K562 (cell line): ENCODE data around the gene THEM5.

Experiments
- ATF4 ChIP-seq: fragments of 450-650 bp; formaldehyde crosslinking; IDR thresholded peaks from 2 replicates; pipeline ENCODE4 v1.4.0; 2022; ENCODE audit warnings: mild to moderate bottlenecking, moderate library complexity
- FOXP4 ChIP-seq: sonication (generic); formaldehyde crosslinking; IDR thresholded peaks from 2 replicates; pipeline ENCODE4 v1.8.0; 2022; ENCODE audit warnings: mild to moderate bottlenecking, missing genetic modification reagents, borderline replicate concordance
- IRF9 ChIP-seq: fragments of 450-650 bp; IDR thresholded peaks from 2 replicates; pipeline ENCODE4 v1.6.1; 2016; ENCODE audit warnings: missing biosample characterization, missing genetic modification characterization
- KLF13 ChIP-seq: fragments of 450-650 bp; IDR thresholded peaks from 2 replicates; pipeline ENCODE4 v1.6.1; 2016; ENCODE audit warnings: missing genetic modification characterization, low read depth, mild to moderate bottlenecking, missing compliant biosample characterization, moderate library complexity, borderline replicate concordance
- NBN ChIP-seq: fragments of 450-650 bp; IDR thresholded peaks from 2 replicates; pipeline ENCODE4 v1.6.1; 2016; ENCODE audit warnings: low read depth, mild to moderate bottlenecking
- RAD21 ChIP-seq, 2 experiments: fragments of 250-450 bp in 1 of 2; fragments of 450-650 bp in 1 of 2; sonication (Bioruptor Pico) in 1 of 2; formaldehyde crosslinking in 1 of 2; IDR thresholded peaks in 1 of 2; conservative IDR thresholded peaks in 1 of 2; 2 replicates each; pipeline versions ENCODE4 v1.4.0 to v1.8.0; 2020 to 2022; ENCODE audit warnings: mild to moderate bottlenecking in 2 of 2, moderate library complexity in 1 of 2
- RBM14 ChIP-seq: fragments of 200-400 bp; formaldehyde crosslinking; IDR thresholded peaks from 2 replicates; pipeline ENCODE4 v1.6.1; 2018; ENCODE audit warnings: low read depth, mild to moderate bottlenecking, low read length, moderate library complexity, borderline replicate concordance; ENCODE audit not compliant: insufficient read depth
- TF ChIP-seq, protein P1 (sequence below), 3 experiments: IDR thresholded peaks in 2 of 3; conservative IDR thresholded peaks in 1 of 3; 2 replicates each; pipeline ENCODE4 v1.5.1; 2011 to 2012; ENCODE audit warnings: low read length in 3 of 3, mild to moderate bottlenecking in 3 of 3, control low read depth in 2 of 3, improper control_type of control experiment in 1 of 3, inconsistent platforms in 1 of 3, low read depth in 1 of 3, mixed read lengths in 1 of 3, moderate library complexity in 1 of 3; ENCODE audit not compliant: insufficient read depth in 2 of 3

- no peak for TF ChIP-seq ATF4
- no peak for TF ChIP-seq RBM14
- TF ChIP-seq IRF9 (tag), result no peak
- no peak for TF ChIP-seq FOXP4
- TF ChIP-seq, protein P1, sequence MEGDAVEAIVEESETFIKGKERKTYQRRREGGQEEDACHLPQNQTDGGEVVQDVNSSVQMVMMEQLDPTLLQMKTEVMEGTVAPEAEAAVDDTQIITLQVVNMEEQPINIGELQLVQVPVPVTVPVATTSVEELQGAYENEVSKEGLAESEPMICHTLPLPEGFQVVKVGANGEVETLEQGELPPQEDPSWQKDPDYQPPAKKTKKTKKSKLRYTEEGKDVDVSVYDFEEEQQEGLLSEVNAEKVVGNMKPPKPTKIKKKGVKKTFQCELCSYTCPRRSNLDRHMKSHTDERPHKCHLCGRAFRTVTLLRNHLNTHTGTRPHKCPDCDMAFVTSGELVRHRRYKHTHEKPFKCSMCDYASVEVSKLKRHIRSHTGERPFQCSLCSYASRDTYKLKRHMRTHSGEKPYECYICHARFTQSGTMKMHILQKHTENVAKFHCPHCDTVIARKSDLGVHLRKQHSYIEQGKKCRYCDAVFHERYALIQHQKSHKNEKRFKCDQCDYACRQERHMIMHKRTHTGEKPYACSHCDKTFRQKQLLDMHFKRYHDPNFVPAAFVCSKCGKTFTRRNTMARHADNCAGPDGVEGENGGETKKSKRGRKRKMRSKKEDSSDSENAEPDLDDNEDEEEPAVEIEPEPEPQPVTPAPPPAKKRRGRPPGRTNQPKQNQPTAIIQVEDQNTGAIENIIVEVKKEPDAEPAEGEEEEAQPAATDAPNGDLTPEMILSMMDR (IDR thresholded peaks at IDR 0.05 in 2 of 3, conservative IDR thresholded peaks at IDR 0.05 in 1 of 3; ENCODE audit: insufficient read depth in 2 of 3, low read depth in 1 of 3, low read length in 3 of 3), result no peak
- TF ChIP-seq RAD21 (CRISPR knock-in tag; conservative IDR thresholded peaks at IDR 0.05 in 1 of 2, IDR thresholded peaks at IDR 0.05 in 1 of 2), result no peak
- no peak for TF ChIP-seq KLF13 (tag)
- no peak for TF ChIP-seq NBN
Measured at GRCh38 chr1:151859891-151860293, 6.4 kb upstream of the THEM5 start.
